Uterus (tissue), 4 donors: ENCODE measurements around the gene BICD2. TPM values are rescaled to one million over a fixed set of nuclear protein-coding genes. Genes with fewer than 3 reads are reported as not detected.

Experiments
- DNase-seq, 2 donors: peaks; one replicate each; pipeline ENCODE4 v3.0.0-alpha.2; 2019 to 2020
- H3K27ac ChIP-seq, 2 donors: fragments of 200-600 bp; sonication (generic); 1 replicate in 1 of 2; 2 replicates in 1 of 2; pipeline ENCODE4 v1.5.1; 2016 to 2018
- H3K27me3 ChIP-seq, 2 donors: fragments of 200-600 bp; sonication (generic); one replicate each; pipeline ENCODE4 v1.5.1; 2018 to 2019; ENCODE audit warnings: control low read depth in 1 of 2
- H3K36me3 ChIP-seq, 2 donors: fragments of 200-600 bp; sonication (generic); one replicate each; pipeline ENCODE4 v1.5.1; 2019; ENCODE audit warnings: control low read depth in 1 of 2
- H3K4me1 ChIP-seq, 2 donors: fragments of 200-600 bp; sonication (generic); one replicate each; pipeline ENCODE4 v1.5.1; 2018 to 2019; ENCODE audit warnings: control low read depth in 1 of 2
- H3K4me3 ChIP-seq, 2 donors: fragments of 200-600 bp; sonication (generic); 1 replicate in 1 of 2; 2 replicates in 1 of 2; pipeline ENCODE4 v1.5.1; 2018 to 2019; ENCODE audit warnings: mild to moderate bottlenecking in 1 of 2
- H3K9me3 ChIP-seq, 2 donors: fragments of 200-600 bp; sonication (generic); one replicate each; pipeline ENCODE4 v1.5.1; 2019; ENCODE audit warnings: control low read depth in 1 of 2
- CTCF ChIP-seq, 4 experiments: fragments of 200-600 bp in 2 of 4; fragments of 450-650 bp in 2 of 4; sonication (generic) in 2 of 4; IDR thresholded peaks; one replicate each; pipeline ENCODE4 v1.5.1; 2016 to 2019; ENCODE audit warnings: antibody characterized with exemption in 4 of 4, mild to moderate bottlenecking in 2 of 4, moderate library complexity in 1 of 4
- POLR2A ChIP-seq, 2 donors: fragments of 450-650 bp; IDR thresholded peaks; one replicate each; pipeline ENCODE4 v1.6.1; 2016; ENCODE audit warnings: antibody characterized with exemption in 2 of 2, mild to moderate bottlenecking in 1 of 2, moderate library complexity in 1 of 2
- intact Hi-C: fragments of 100-400 bp; cut with DNase I; formaldehyde crosslinking; loops from one replicate; pipeline ENCODE4 v1.15.1; 2023; ENCODE audit warnings: low total_unique reads
- total RNA-seq, 4 donors: library from RNA; depleted of rRNA in 3 of 4; stranded (reverse); fragments of >200 nt in 3 of 4; gene quantifications; one replicate each; pipeline versions ENCODE4 v1.1.0 to v1.2.4, GENCODE V29; 2014 to 2023
- donor health status: DM: yes; HTN: yes; CAD: no.

BICD2 gene
- total RNA-seq, 4 donors from 2014 or later = 5.6 to 45.1 (median 22.8) TPM

- no peaks in the 10 kb centered on the region for H3K9me3 ChIP-seq
- no peaks in the 10 kb centered on the region for H3K27me3 ChIP-seq
- intact Hi-C loops = no loop called here
- TF ChIP-seq CTCF (IDR thresholded peaks at IDR 0.05) = no peak
- no peak for TF ChIP-seq POLR2A (IDR thresholded peaks at IDR 0.05)
- H3K4me3 ChIP-seq = no peak overlapping the region
- H3K4me1 ChIP-seq = no peaks in the 10 kb centered on the region
- H3K27ac ChIP-seq = no peak overlapping the region
- no peaks in the 10 kb centered on the region for H3K36me3 ChIP-seq
- no peak for DNase-seq
These were observed 60.1 kb downstream of the BICD2 start for GRCh38 chr9:92704528-92704927.

- no peaks in the 10 kb centered on the region for H3K27me3 ChIP-seq
- no peak overlapping the region for H3K27ac ChIP-seq
- intact Hi-C loops = no loop called here
- no peak overlapping the region for H3K4me3 ChIP-seq
- no peaks in the 10 kb centered on the region for H3K36me3 ChIP-seq
- no peak for DNase-seq
- TF ChIP-seq CTCF (IDR thresholded peaks at IDR 0.05) = no peak
- no peak for TF ChIP-seq POLR2A (IDR thresholded peaks at IDR 0.05)
- no peaks in the 10 kb centered on the region for H3K4me1 ChIP-seq
- peaks cover 0 to 5% of the 10 kb centered on the region in 2 donors for H3K9me3 ChIP-seq
These were observed 68.0 kb downstream of the BICD2 start for GRCh38 chr9:92696619-92697018.

GRCh38 chr9:92686954-92687353 is 77.7 kb downstream of the BICD2 start:
- H3K4me1 ChIP-seq = no peaks in the 10 kb centered on the region
- no peaks in the 10 kb centered on the region for H3K27me3 ChIP-seq
- H3K27ac ChIP-seq = no peak overlapping the region
- no peak for TF ChIP-seq CTCF (IDR thresholded peaks at IDR 0.05)
- no peak for TF ChIP-seq POLR2A (IDR thresholded peaks at IDR 0.05)
- peaks cover 0 to 6% of the 10 kb centered on the region in 2 donors for H3K9me3 ChIP-seq
- intact Hi-C loops = no loop called here
- no peak for DNase-seq
- H3K36me3 ChIP-seq = no peaks in the 10 kb centered on the region
- no peak overlapping the region for H3K4me3 ChIP-seq

- Histone ChIP-seq H3K4me1 (no peaks in the 10 kb centered on the region), H3K27me3 (no peaks in the 10 kb centered on the region), H3K4me3 (no peak overlapping the region), H3K36me3 (no peaks in the 10 kb centered on the region), H3K27ac (no peak overlapping the region), H3K9me3 (no peaks in the 10 kb centered on the region)
- intact Hi-C loops = no loop called here
- TF ChIP-seq CTCF (IDR thresholded peaks at IDR 0.05) (no peak), POLR2A (IDR thresholded peaks at IDR 0.05) (no peak)
- no peak for DNase-seq
These were observed 79.6 kb downstream of the BICD2 start for GRCh38 chr9:92685022-92685421.

- no peak for TF ChIP-seq POLR2A (IDR thresholded peaks at IDR 0.05)
- no peak for TF ChIP-seq CTCF (IDR thresholded peaks at IDR 0.05)
- H3K4me3 ChIP-seq = no peak overlapping the region
- H3K27ac ChIP-seq = no peak overlapping the region
- no peaks in the 10 kb centered on the region for H3K27me3 ChIP-seq
- no peak for DNase-seq
- no peaks in the 10 kb centered on the region for H3K36me3 ChIP-seq
- no peaks in the 10 kb centered on the region for H3K4me1 ChIP-seq
- no peaks in the 10 kb centered on the region for H3K9me3 ChIP-seq
- intact Hi-C loops = no loop called here
These were observed 82.4 kb downstream of the BICD2 start for GRCh38 chr9:92682269-92682668.
